DMS53 treated with DMSO at 0.1 percent for 48 hours (cell line): ENCODE results near the gene SPOCK2.

Source experiments
- DNase-seq: peaks from one replicate; lab custom pipeline; 2025; ENCODE audit not compliant: unreplicated experiment; lab: John Stamatoyannopoulos, UW

The SPOCK2 gene

DNA sequence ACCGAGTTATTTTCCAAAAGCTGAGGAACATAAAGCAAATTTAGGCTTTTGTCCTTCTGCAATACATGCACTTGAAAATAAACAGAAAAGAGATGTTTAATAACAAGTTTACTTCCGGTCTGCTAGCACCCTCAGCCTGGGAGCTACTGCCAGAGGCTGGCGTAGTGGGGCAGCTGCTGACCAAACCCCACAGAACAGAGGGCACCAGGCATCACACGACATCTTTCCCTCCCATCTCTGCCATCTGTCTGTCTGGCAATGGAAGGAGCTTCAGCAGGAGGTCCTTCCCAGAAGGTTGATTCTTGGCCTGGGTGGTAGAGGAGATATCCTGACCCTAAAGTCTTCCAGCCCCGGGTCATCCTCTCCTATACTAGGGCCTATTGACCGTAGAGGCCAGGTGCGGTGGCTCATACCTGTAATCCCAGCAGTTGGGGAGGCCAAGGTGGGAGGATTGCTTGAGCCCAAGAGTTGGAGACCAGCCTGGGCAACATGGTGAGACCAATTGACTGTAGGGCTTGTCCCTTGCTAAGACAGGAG lies 76.3 kb downstream of the SPOCK2 start:
- DNase-seq = no peak

DNA sequence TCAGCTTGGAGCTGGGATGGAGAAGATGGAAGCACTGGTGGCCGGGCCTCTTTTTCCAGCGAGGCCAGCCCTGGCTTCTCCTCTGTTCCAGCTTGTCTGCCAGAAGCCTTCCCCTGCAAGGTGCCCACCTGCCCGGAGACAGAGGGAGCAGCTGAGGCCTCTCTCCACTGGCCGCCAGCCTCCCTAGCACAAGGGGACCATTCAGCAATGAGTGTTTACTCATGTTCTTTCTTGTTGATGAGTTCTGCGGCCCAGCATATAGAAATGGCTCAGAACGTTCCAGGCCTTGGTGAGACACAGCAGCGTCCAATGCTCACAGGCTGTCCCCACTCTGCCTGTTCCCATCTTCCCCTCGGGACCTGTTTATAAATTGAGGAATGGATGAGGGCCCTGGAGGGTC lies 76.9 kb downstream of the SPOCK2 start:
- DNase-seq = no peak

DNA sequence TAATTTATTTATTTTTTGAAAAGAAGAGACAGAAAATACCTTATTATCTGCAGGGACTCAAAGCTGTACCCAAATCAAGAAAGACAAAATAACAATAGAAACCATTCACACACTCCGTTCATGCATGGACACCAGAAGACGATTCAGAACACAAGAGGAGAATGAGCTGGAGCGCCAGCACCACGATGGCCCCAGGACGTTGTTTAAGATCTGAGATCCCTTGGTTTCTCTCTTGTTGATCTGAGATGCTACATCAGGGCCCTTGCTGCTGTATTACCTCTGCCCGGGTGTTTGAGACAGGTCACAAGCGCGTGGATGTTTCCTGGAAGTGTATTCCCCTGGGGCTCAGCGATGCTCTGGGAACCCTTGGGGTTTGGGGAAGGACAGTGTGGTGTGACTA lies 77.3 kb downstream of the SPOCK2 start:
- DNase-seq = no peak

GRCh38 chr10:72010234-72010973 lies 77.9 kb downstream of the SPOCK2 start:
- DNase-seq = no peak

GRCh38 chr10:72009425-72010081 lies 78.8 kb downstream of the SPOCK2 start:
- DNase-seq = no peak

- no peak for DNase-seq
Measured at GRCh38 chr10:72009051-72009424, 79.3 kb downstream of the SPOCK2 start.
